Activated gamma-delta T cell treated with Interleukin-2 at 50 U/mL for 16 hours (primary cell): Measurements from ENCODE around the gene USP36.
A peak's percentile ranks its signal among the peaks of the same experiment; 100 is the strongest.
"Not testable (repeated sequence)": the region's sequence is repeated elsewhere in the genome, so short reads cannot be mapped to it uniquely, and the experiment has no call there.

Experiments used
- DNase-seq: peaks from one replicate; pipeline ENCODE4 v3.0.0-alpha.2; 2020

USP36 gene

GRCh38 chr17:78763561-78763960 lies 77.1 kb downstream of the USP36 start:
- no peak for DNase-seq

- no peak for DNase-seq
Observed at GRCh38 chr17:78761789-78762406, 78.7 kb downstream of the USP36 start.

- no peak for DNase-seq
Observed at GRCh38 chr17:78759969-78760352, 80.7 kb downstream of the USP36 start.

GRCh38 chr17:78759203-78759968 lies 81.2 kb downstream of the USP36 start:
- peak; percentile 74 for DNase-seq

- no peak for DNase-seq
Observed at GRCh38 chr17:78753316-78754250, 87.0 kb downstream of the USP36 start.

GRCh38 chr17:78751447-78752161 lies 89.0 kb downstream of the USP36 start:
- no peak for DNase-seq

- not testable (repeated sequence) for DNase-seq
Observed at GRCh38 chr17:78751000-78751399, 89.6 kb downstream of the USP36 start.

GRCh38 chr17:78748730-78749317 lies 91.8 kb downstream of the USP36 start:
- peak; percentile 77 for DNase-seq

- DNase-seq = peak; percentile 24
Observed at GRCh38 chr17:78748048-78748729, 92.4 kb downstream of the USP36 start.

GRCh38 chr17:78747488-78747887 lies 93.1 kb downstream of the USP36 start:
- no peak for DNase-seq

GRCh38 chr17:78746949-78747269 lies 93.7 kb downstream of the USP36 start:
- no peak for DNase-seq

- no peak for DNase-seq
Observed at GRCh38 chr17:78746263-78746948, 94.2 kb downstream of the USP36 start.
